OCI-LY3 (cell line): ENCODE results near the gene IMMP2L.

Experiments
- EZH2phosphoT487 ChIP-seq: fragments of 200-600 bp; shearing (Covaris generic); IDR thresholded peaks from 2 replicates; pipeline ENCODE4 v1.6.1; 2018; ENCODE audit warnings: antibody characterized with exemption, mixed run types, low read depth
- TF ChIP-seq, protein P1 (sequence below): fragments of 200-600, 300-600 bp; sonication (generic); IDR thresholded peaks from 2 replicates; pipeline ENCODE4 v1.5.1; 2014; ENCODE audit warnings: antibody characterized with exemption, low read length, low read depth

DNA sequence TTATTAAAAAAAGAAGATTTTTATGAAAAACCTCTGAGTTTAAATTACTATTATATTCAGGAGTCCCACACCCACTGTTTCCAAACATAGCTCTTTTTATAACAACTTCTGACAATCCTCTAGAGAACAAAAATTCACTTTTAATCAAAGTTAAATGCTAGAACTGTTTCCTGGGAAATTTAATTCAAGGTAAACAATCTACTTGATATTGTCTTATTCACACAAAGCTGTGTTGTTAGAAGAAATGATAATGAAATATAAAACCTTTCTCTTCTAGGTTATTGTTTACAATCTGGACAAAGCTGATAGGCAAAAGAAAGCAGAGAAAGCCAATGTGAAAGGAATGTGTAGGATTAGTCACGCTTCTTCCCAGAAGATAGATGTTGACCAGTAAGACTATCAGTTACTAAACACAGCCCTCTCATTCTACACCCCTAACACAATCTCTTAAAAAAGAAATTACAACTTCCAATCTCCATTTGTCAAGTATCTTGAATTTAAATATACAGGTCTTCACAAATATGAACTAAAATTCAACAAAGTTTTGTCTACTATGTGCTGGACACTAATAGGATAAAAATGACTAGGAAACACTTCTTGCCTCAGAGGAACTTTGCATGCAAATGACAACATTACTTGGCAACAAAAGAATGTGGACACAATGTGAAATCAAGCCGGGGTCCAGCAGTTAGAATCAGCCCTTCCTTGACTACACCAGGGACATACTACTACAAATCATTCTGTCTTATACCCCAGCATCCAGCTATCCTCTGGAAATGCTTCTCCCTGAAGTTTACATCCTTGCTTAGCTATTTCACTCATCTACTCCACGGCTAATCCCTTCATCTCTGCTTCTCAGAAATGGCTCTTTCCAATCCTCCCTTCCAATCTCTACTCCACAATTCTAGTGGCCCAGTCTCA is 123.7 kb downstream of the IMMP2L start:
- TF ChIP-seq, protein P1, sequence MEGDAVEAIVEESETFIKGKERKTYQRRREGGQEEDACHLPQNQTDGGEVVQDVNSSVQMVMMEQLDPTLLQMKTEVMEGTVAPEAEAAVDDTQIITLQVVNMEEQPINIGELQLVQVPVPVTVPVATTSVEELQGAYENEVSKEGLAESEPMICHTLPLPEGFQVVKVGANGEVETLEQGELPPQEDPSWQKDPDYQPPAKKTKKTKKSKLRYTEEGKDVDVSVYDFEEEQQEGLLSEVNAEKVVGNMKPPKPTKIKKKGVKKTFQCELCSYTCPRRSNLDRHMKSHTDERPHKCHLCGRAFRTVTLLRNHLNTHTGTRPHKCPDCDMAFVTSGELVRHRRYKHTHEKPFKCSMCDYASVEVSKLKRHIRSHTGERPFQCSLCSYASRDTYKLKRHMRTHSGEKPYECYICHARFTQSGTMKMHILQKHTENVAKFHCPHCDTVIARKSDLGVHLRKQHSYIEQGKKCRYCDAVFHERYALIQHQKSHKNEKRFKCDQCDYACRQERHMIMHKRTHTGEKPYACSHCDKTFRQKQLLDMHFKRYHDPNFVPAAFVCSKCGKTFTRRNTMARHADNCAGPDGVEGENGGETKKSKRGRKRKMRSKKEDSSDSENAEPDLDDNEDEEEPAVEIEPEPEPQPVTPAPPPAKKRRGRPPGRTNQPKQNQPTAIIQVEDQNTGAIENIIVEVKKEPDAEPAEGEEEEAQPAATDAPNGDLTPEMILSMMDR, result no peak
- TF ChIP-seq EZH2phosphoT487, result no peak
